NCI-H1436 (cell line): ENCODE results near the gene DLG1.
A peak's percentile ranks its signal among the peaks of the same experiment; 100 is the strongest.

Source experiments
- DNase-seq: peaks from one replicate; lab custom pipeline; 2025; lab: John Stamatoyannopoulos, UW

DLG1 gene

GRCh38 chr3:197317250-197317963 is 19.0 kb upstream of the DLG1 start:
- DNase-seq = no peak

- no peak for DNase-seq
Measured at GRCh38 chr3:197312431-197312830, 14.0 kb upstream of the DLG1 start.

- DNase-seq = no peak
Measured at GRCh38 chr3:197311591-197311990, 13.2 kb upstream of the DLG1 start.

GRCh38 chr3:197309528-197310361 is 11.3 kb upstream of the DLG1 start:
- DNase-seq = no peak

- no peak for DNase-seq
Measured at GRCh38 chr3:197308591-197308990, 10.2 kb upstream of the DLG1 start.

GRCh38 chr3:197306374-197307086 is 8.1 kb upstream of the DLG1 start:
- no peak for DNase-seq

- no peak for DNase-seq
Measured at GRCh38 chr3:197305854-197306253, 7.4 kb upstream of the DLG1 start.

- no peak for DNase-seq
Measured at GRCh38 chr3:197303452-197303851, 5.0 kb upstream of the DLG1 start.

GRCh38 chr3:197302696-197303341 is 4.4 kb upstream of the DLG1 start:
- no peak for DNase-seq

GRCh38 chr3:197302033-197302432 is 3.6 kb upstream of the DLG1 start:
- no peak for DNase-seq

GRCh38 chr3:197300361-197300760 is 1.9 kb upstream of the DLG1 start:
- DNase-seq = no peak

- DNase-seq = peak; percentile 20
Measured at GRCh38 chr3:197298945-197299854, 788 bp upstream of the DLG1 start.

GRCh38 chr3:197297476-197298340 is 704 bp downstream of the DLG1 start:
- DNase-seq = peak; percentile 93

- no peak for DNase-seq
Measured at GRCh38 chr3:197297002-197297401, 1.4 kb downstream of the DLG1 start.

GRCh38 chr3:197296545-197296944 is 1.9 kb downstream of the DLG1 start:
- DNase-seq = no peak

- DNase-seq = no peak
Measured at GRCh38 chr3:197295871-197296270, 2.5 kb downstream of the DLG1 start.

GRCh38 chr3:197293605-197294237 is 4.7 kb downstream of the DLG1 start:
- DNase-seq = no peak

- no peak for DNase-seq
Measured at GRCh38 chr3:197292648-197293047, 5.8 kb downstream of the DLG1 start.

- DNase-seq = no peak
Measured at GRCh38 chr3:197292083-197292646, 6.2 kb downstream of the DLG1 start.
